WTC11 (cell line): Measurements from ENCODE around the gene ATP2B3. TPM values are rescaled to one million over a fixed set of nuclear protein-coding genes. Genes with fewer than 3 reads are reported as not detected.

Source experiments
- ATAC-seq: fragments of 200-7000 bp; cut with Tn5 transposase; 2 replicates; pipeline ENCODE4 v1.10.0; 2021; ENCODE audit warnings: mild to moderate bottlenecking, moderate library complexity
- CTCF ChIA-PET: fragments of 300-600 bp; sonication (Branson Sonifier 250); formaldehyde crosslinking; loops from one replicate; lab custom pipeline; 2021; ENCODE audit warnings: antibody characterized with exemption; lab: Charles Lee
- POLR2A ChIA-PET: fragments of 350-600 bp; sonication (Branson Sonifier 250); formaldehyde crosslinking; loops from one replicate; lab custom pipeline; 2021; ENCODE audit warnings: antibody characterized with exemption; lab: Charles Lee
- DNase-seq: peaks from one replicate; pipeline ENCODE4 v3.0.0; 2021; ENCODE audit warnings: low spot score
- H3K27ac Mint-ChIP-seq: 2 replicates; pipeline ENCODE4 v1.8.0; 2021; ENCODE audit warnings: mixed read lengths
- H3K27me3 Mint-ChIP-seq: 2 replicates; pipeline ENCODE4 v1.8.0; 2021; ENCODE audit warnings: low read depth, mild to moderate bottlenecking, moderate library complexity, mixed read lengths
- H3K36me3 Mint-ChIP-seq: 2 replicates; pipeline ENCODE4 v1.8.0; 2021; ENCODE audit warnings: mixed read lengths
- H3K4me1 Mint-ChIP-seq: 2 replicates; pipeline ENCODE4 v1.8.0; 2022; ENCODE audit warnings: mixed read lengths
- H3K4me3 Mint-ChIP-seq: 2 replicates; pipeline ENCODE4 v1.8.0; 2021; ENCODE audit warnings: mild to moderate bottlenecking, moderate library complexity, mixed read lengths
- H3K9me3 Mint-ChIP-seq: 2 replicates; pipeline ENCODE4 v1.8.0; 2021; ENCODE audit warnings: mixed read lengths
- AR ChIP-seq: fragments of 250-450 bp; sonication (Bioruptor Pico); IDR thresholded peaks from 2 replicates; pipeline ENCODE4 v1.9.0; 2021; ENCODE audit warnings: mild to moderate bottlenecking
- CBFB ChIP-seq: sonication (generic); formaldehyde crosslinking; IDR thresholded peaks from 2 replicates; pipeline ENCODE4 v1.8.1; 2022; ENCODE audit warnings: mild to moderate bottlenecking, low read depth, missing genetic modification reagents
- E2F1 ChIP-seq: sonication (generic); formaldehyde crosslinking; IDR thresholded peaks from 2 replicates; pipeline ENCODE4 v1.8.0; 2022; ENCODE audit warnings: mild to moderate bottlenecking, missing genetic modification reagents
- E2F5 ChIP-seq: sonication (generic); formaldehyde crosslinking; IDR thresholded peaks from 2 replicates; pipeline ENCODE4 v1.8.1; 2022; ENCODE audit warnings: mild to moderate bottlenecking, moderate library complexity, missing genetic modification reagents
- EMX1 ChIP-seq: fragments of 250-450 bp; sonication (Bioruptor Pico); IDR thresholded peaks from 2 replicates; pipeline ENCODE4 v1.8.0; 2021; ENCODE audit warnings: mild to moderate bottlenecking
- ETV6 ChIP-seq: sonication (generic); formaldehyde crosslinking; IDR thresholded peaks from 2 replicates; pipeline ENCODE4 v1.8.1; 2022; ENCODE audit warnings: mild to moderate bottlenecking, missing genetic modification reagents
- HMGA2 ChIP-seq: fragments of 250-450 bp; sonication (Bioruptor Pico); IDR thresholded peaks from 2 replicates; pipeline ENCODE4 v1.4.0; 2021; ENCODE audit warnings: mild to moderate bottlenecking, moderate library complexity
- MLX ChIP-seq: sonication (generic); formaldehyde crosslinking; IDR thresholded peaks from 2 replicates; pipeline ENCODE4 v1.8.1; 2023; ENCODE audit warnings: mild to moderate bottlenecking, missing genetic modification reagents, moderate library complexity
- NR3C1 ChIP-seq: sonication (generic); formaldehyde crosslinking; conservative IDR thresholded peaks from 2 replicates; pipeline ENCODE4 v1.8.1; 2023; ENCODE audit warnings: low read depth, mild to moderate bottlenecking, missing genetic modification reagents
- OVOL2 ChIP-seq: fragments of 250-450 bp; sonication (Bioruptor Pico); IDR thresholded peaks from 2 replicates; pipeline ENCODE4 v1.9.0; 2021; ENCODE audit warnings: mild to moderate bottlenecking, borderline replicate concordance
- RORB ChIP-seq: fragments of 250-450 bp; sonication (Bioruptor Pico); IDR thresholded peaks from 2 replicates; pipeline ENCODE4 v1.9.0; 2021; ENCODE audit warnings: mild to moderate bottlenecking
- SMAD3 ChIP-seq: sonication (generic); formaldehyde crosslinking; IDR thresholded peaks from 2 replicates; pipeline ENCODE4 v1.8.0; 2022; ENCODE audit warnings: missing genetic modification reagents, mild to moderate bottlenecking, borderline replicate concordance
- TCF7 ChIP-seq: sonication (generic); formaldehyde crosslinking; IDR thresholded peaks from 2 replicates; pipeline ENCODE4 v1.8.0; 2022; ENCODE audit warnings: mild to moderate bottlenecking, low read depth, missing genetic modification reagents, moderate library complexity
- TEAD1 ChIP-seq: sonication (generic); formaldehyde crosslinking; IDR thresholded peaks from 2 replicates; pipeline ENCODE4 v1.8.0; 2022; ENCODE audit warnings: mild to moderate bottlenecking, missing genetic modification reagents
- ZNF281 ChIP-seq: sonication (generic); formaldehyde crosslinking; IDR thresholded peaks from 2 replicates; pipeline ENCODE4 v1.8.0; 2023; ENCODE audit warnings: mild to moderate bottlenecking, missing genetic modification reagents
- ZSCAN18 ChIP-seq: fragments of 250-450 bp; sonication (Bioruptor Pico); IDR thresholded peaks from 2 replicates; pipeline ENCODE4 v2.1.2; 2022; ENCODE audit warnings: mild to moderate bottlenecking, moderate library complexity
- total RNA-seq: library from RNA; stranded (reverse); gene quantifications from 3 replicates; pipeline ENCODE4 v1.2.3, GENCODE V29; 2021
- TF ChIP-seq, protein P1 (sequence below): sonication (generic); formaldehyde crosslinking; IDR thresholded peaks from 2 replicates; pipeline ENCODE4 v1.8.1; 2023; ENCODE audit warnings: mild to moderate bottlenecking, missing genetic modification reagents, moderate library complexity
- TF ChIP-seq, protein P2 (sequence below): sonication (generic); formaldehyde crosslinking; IDR thresholded peaks from 2 replicates; pipeline ENCODE4 v1.8.0; 2022; ENCODE audit warnings: mild to moderate bottlenecking, missing genetic modification reagents

The ATP2B3 gene
- total RNA-seq, 1 experiment from 2014 or later: 0.28 TPM

DNA sequence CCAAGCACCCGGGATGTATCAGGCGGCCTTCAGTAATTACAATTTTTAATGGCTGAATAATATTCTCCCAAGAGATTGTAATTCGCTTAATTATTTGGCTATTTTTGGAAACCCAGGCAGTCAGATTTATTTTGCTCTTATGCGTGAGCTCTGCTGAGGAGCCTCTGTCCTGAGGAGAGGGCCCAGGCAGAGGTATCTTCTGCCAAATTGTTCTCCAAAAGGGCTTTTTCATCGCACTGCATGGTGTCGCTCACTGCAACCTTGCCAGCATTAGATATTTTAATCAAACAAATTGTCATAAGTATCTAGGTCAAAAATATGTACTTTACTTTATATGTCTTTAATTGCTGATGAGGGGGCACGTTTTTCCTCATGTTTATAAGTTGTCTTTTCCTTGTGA, 5.8 kb downstream of the ATP2B3 start:
- ATAC-seq (no peak), DNase-seq (no peak)
- no peak for TF ChIP-seq ZNF281 (CRISPR knock-in tag)
- no peak for TF ChIP-seq SMAD3 (CRISPR knock-in tag)
- no peak for TF ChIP-seq E2F5 (CRISPR knock-in tag)
- no peak for TF ChIP-seq NR3C1 (CRISPR knock-in tag)
- TF ChIP-seq RORB (CRISPR knock-in tag): no peak
- TF ChIP-seq, protein P1, sequence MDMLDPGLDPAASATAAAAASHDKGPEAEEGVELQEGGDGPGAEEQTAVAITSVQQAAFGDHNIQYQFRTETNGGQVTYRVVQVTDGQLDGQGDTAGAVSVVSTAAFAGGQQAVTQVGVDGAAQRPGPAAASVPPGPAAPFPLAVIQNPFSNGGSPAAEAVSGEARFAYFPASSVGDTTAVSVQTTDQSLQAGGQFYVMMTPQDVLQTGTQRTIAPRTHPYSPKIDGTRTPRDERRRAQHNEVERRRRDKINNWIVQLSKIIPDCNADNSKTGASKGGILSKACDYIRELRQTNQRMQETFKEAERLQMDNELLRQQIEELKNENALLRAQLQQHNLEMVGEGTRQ (CRISPR knock-in tag): no peak
- no peak for TF ChIP-seq E2F1
- TF ChIP-seq OVOL2 (CRISPR knock-in tag): no peak
- no peak for TF ChIP-seq ETV6
- TF ChIP-seq AR (CRISPR knock-in tag): no peak
- no peak for TF ChIP-seq EMX1 (CRISPR knock-in tag)
- no peak overlapping the region for H3K27ac Mint-ChIP-seq
- H3K27me3 Mint-ChIP-seq: peaks cover 17% of the 10 kb centered on the region
- no peaks in the 10 kb centered on the region for H3K36me3 Mint-ChIP-seq
- H3K9me3 Mint-ChIP-seq: no peaks in the 10 kb centered on the region
- ChIA-PET POLR2A (no interaction called here), CTCF (interaction anchor here (1.2 to 2.0 kb wide), 2 partner anchors 62 to 146 kb away, joined by 3 to 5 read pairs; no protein-coding TSS in a partner anchor)
- 0 out of 2 replicates have a peak, but pooled peaks cover 3% of the 10 kb centered on the region for H3K4me1 Mint-ChIP-seq
- H3K4me3 Mint-ChIP-seq: no peak overlapping the region

DNA sequence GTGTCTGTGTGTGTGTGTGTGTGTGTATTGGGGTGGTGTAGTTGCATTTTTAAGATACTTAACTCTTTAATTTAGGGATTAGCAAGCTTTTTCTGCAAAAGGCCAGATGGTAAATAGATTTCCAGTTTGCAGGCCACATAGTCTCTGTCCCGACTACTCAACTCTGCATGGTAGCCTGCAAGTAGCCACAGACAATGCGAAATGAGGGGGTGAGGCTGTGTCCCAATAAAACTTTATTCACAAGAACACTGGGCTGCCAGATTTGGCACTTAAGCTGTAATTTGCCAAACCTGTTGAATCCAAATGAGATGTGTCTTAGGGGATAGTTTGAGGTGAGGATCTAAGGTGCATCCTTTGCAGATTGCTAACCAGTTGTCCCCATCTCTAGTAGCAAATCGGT, 6.8 kb downstream of the ATP2B3 start:
- DNase-seq (no peak), ATAC-seq (no peak)
- Mint-ChIP-seq H3K36me3 (no peaks in the 10 kb centered on the region), H3K4me3 (no peak overlapping the region), H3K27me3 (peaks cover 7% of the 10 kb centered on the region), H3K27ac (no peak overlapping the region), H3K4me1 (no peaks in the 10 kb centered on the region)
- CTCF ChIA-PET: interaction anchor here (0.8 to 1.2 kb wide), 2 partner anchors 144 to 145 kb away, joined by 3 read pairs; no protein-coding TSS in a partner anchor
- TF ChIP-seq ZSCAN18 (CRISPR knock-in tag) (no peak), CBFB (no peak), MLX (CRISPR knock-in tag) (no peak), TEAD1 (CRISPR knock-in tag) (no peak), TCF7 (CRISPR knock-in tag) (no peak), RORB (CRISPR knock-in tag) (no peak), HMGA2 (CRISPR knock-in tag) (no peak)
- TF ChIP-seq, protein P2, sequence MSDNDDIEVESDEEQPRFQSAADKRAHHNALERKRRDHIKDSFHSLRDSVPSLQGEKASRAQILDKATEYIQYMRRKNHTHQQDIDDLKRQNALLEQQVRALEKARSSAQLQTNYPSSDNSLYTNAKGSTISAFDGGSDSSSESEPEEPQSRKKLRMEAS (CRISPR knock-in tag): no peak
- TF ChIP-seq, all 79 proteins: peak for 0
- H3K9me3 Mint-ChIP-seq: no peaks in the 10 kb centered on the region
- POLR2A ChIA-PET: no interaction called here
